Limb (tissue), 2 donors: ENCODE data around the gene RPL14.
"Not testable (repeated sequence)": the region's sequence is repeated elsewhere in the genome, so short reads cannot be mapped to it uniquely, and the experiment has no call there.

Source experiments
- DNase-seq, 2 donors: peaks; one replicate each; pipeline ENCODE4 v3.0.0-alpha.2; 2016; ENCODE audit errors: extremely low spot score in 2 of 2

The RPL14 gene

DNA sequence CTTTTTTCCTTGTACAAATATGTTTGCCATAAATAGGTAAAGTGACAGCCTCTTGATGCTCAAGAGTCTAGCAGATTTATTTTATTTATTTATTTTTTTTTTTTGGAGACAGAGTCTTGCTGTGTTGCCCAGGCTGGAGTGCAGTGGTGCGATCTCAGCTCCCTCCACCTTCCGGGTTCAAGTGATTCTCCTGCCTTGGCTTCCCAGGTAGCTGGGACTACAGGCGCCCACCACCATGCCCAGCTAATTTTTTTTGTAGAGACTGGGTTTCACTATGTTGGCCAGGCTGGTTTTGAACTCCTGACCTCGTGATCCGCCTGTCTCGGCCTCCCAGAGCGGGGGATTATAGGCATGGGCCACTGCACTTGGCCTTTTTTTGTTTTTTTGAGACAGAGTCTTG, 5.7 kb downstream of the RPL14 start:
- DNase-seq: not testable (repeated sequence)

DNA sequence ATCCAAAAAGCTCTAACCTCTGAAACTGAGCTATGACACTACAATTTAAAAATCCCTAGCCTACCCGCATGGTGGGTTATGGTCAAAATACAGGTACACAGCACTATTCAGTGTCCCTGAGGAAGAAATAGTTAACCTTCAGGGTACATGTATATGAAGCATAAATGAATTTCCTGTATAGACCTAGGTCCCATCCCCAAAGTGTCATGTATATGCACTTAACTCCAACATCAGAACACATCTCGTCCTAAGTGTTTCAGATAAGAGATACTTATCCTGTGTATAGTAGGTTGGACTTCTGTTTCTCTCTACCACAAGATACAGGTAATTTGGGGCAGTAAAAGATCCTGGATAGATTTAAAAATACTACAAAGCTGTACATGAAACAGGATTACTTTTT, 6.4 kb downstream of the RPL14 start:
- DNase-seq: no peak

- no peak for DNase-seq
Observed at GRCh38 chr3:40464339-40465110, 7.4 kb downstream of the RPL14 start.

DNA sequence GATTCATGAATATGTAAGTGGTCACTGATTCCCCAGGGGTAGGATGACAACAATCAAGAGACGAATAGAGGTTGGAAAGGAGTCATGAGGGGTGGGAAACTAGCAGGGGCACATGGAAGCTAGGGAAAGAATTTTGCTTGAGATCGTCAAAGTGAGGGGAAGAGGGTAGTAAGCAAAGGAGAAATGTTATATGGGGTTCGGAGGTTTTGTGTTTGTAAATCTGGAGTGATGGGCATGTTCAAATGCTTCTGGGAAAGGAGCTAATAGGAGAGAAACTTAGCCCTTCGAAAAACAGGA, 7.9 kb downstream of the RPL14 start:
- DNase-seq: no peak

DNA sequence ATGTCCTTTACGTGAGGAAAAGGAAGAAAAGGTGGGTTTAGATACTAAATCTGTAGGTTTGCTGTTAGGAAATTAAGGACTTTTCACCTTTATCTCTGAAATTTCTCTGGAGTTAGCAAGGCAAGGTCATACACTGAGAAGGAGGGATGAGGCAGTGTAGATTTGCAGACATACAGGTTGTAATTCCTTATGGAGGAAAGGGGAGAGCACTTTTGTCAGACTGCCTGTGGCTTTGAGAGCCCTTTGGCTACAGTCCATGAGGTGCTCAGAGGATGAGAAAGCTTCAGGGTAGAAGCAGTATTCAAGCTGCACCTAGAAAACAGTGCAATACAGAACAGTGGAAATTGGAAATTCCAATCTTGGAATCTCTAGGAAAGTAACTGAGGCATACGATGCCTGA, 8.3 kb downstream of the RPL14 start:
- DNase-seq: no peak

GRCh38 chr3:40468018-40468417, 10.9 kb downstream of the RPL14 start:
- no peak for DNase-seq

GRCh38 chr3:40470701-40471100, 13.6 kb downstream of the RPL14 start:
- DNase-seq: no peak

GRCh38 chr3:40476478-40477470, 19.6 kb downstream of the RPL14 start, which contains the start of gene ZNF619:
Gene ZNF619, plus strand, starts transcription at chr3:40477122. Its CDS starts 858 bp downstream, at chr3:40477980.
- DNase-seq: peak; percentile 73 to 84

DNA sequence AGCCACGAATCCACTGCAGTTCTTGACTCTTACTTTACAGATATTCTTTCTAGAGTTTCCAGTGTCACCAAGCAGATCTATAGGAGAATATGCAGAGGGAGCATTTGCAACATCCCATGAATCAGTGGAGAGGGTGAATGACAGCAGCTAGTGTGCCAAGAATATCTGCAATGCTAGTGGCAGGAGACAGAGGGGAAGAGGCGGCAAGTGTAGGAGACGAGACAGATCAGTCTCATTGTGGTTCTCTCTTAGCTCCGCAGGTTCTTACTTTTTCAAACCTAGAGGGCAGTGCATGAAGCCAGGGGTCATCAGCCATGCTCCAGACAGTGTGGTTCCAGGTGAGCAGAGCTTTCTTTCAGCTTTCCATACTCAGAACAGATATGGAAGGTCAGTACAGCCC, 20.5 kb downstream of the RPL14 start:
- DNase-seq: no peak

DNA sequence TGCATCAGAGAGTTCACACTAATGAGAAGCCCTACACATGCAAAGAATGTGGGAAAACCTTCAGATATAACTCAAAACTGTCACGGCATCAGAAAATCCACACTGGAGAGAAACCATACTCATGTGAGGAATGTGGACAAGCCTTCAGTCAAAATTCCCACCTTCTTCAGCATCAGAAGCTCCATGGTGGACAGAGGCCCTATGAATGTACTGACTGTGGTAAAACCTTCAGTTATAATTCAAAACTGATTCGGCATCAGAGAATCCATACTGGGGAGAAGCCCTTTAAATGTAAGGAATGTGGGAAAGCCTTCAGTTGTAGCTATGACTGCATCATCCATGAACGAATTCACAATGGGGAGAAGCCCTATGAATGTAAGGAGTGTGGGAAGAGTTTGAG, 30.0 kb downstream of the RPL14 start:
- no peak for DNase-seq

DNA sequence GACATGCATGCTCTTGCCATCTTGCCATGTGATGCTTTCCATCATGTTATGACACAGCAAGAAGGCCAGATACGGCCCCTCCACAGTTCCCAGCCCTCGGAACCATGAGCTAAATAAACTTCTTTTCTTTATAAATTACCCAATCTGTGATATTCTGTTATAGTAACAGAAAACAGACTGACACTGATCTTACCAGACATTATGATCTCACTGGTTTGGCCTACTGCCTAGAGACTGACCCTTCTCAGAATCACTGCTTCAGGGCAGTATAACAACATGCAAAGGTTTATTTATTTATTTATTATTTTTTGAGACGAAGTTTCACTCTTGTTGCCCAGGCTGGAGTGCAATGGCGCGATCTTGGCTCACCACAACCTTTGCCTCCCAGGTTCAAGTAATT, 33.8 kb downstream of the RPL14 start:
- no peak for DNase-seq

DNA sequence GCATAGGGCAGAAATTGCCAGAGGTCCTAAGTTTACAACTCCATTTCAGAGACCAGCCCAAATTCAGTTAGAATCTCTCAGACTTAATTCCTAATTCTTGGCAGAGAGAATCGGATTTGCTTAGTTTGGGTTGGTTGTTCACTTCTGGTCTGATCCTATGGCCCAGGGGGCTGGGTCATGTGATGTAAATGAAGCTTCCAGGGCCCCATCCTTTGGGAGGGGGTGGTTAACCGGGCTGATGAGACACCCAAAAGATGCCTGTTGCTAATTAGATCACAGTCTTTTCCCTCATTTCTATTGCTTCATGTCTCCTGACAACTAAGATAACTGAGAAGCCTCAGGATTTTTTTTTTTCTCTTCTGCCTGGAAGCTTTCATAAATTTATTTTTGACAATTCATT, 37.6 kb downstream of the RPL14 start:
- no peak for DNase-seq

DNA sequence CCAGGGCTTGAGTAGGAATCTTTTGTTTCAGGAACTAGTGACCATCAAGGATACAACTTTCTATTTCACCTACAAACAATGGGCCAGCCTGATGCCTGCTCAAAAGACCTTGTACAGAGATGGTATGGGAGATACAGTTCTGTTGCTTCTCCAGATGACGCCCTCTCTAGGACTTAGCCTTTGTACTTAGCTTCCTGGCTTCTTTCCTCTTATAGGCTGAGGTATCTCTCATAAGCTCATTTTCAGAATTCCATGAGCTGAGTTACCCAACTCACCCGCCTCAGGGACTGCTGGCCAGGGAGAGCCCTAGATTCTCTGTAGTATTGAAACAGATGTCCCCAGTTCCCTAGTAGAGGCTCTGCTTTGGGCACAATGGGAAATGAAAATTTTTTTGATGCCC, 40.1 kb downstream of the RPL14 start:
- DNase-seq: no peak

DNA sequence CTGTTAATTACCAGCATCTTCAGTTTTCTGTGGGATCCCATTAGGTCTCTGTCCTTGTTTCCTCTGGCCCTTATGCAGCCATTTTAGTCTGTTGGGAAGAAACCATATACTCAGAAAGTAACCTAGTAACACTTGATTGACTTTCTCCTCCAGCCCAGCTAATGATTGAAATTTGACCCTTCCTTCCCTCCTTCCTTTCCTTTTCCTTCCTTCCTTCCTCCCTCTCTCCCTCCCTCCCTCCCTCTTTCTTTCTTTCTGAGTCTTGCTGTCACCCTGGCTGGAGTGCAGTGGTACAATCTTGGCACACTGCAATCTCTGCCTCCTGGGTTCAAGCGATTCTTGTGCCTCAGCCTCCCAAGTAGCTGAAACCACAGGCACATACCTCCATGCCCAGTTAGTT, 42.8 kb downstream of the RPL14 start:
- DNase-seq: no peak

DNA sequence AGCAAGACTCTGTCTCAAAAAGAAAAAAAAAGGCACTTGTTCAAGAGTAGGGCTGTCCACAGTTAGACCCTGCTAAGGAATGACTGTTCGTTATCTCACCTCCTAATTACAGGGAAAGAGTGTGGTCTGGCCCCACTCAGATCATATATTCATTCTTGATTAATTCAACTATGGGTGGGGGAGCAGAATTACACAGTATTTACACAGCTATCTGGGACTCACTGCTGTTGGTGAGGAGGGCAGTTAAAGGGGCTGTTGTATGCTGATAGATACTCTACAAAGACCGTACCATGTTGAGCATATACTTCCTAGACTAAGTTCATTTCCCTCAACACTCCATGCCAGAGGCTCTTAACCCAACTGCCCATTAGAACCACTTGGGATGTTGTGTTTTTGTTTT, 44.9 kb downstream of the RPL14 start:
- no peak for DNase-seq

- DNase-seq: no peak
Observed at GRCh38 chr3:40504636-40505430, 47.7 kb downstream of the RPL14 start.

- peak; percentile 78 to 88 for DNase-seq
Observed at GRCh38 chr3:40505599-40506462, 48.7 kb downstream of the RPL14 start, which contains the start of gene ZNF620. Gene ZNF620, plus strand, starts transcription at chr3:40506039. Its CDS starts 314 bp downstream, at chr3:40506353.

DNA sequence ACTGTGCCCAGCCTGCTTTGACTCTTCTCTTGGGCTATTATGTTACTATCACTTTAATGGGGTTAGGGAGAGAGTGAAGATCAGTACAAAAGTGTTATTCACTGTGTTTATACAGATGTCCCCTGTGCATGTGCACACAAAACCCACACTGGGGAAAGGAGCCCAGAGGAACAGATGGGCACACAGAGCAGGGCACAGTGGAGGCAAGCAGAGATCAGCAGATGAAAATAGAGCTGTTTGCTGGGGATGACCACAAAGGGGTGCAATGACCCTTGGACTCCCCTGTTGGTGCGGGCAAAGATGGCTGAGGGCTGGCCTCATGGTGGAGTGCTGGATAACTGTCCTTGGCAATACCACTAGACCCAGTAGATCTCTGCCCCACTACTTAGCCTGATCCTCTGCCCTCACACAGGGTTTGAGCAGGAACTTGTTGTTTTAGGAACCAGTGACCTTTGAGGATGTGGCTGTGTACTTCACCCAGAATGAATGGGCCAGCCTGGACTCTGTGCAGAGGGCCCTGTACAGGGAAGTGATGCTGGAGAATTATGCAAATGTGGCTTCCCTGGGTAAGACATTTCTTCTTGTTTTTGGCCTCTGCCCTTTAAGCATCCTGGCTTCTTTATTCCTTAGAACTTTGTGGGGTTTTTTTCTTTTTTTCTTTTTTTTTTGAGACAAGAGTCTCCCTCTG, 54.0 kb downstream of the RPL14 start:
- no peak for DNase-seq

DNA sequence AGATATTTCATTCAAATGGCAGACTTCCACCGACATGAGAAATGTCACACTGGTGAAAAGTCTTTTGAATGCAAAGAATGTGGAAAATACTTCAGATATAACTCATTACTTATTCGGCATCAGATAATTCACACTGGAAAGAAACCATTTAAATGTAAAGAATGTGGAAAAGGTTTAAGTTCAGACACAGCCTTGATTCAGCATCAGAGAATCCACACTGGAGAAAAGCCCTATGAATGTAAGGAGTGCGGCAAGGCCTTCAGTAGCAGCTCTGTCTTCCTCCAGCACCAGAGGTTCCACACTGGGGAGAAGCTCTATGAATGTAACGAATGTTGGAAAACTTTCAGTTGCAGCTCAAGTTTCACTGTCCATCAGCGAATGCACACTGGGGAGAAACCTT, 59.1 kb downstream of the RPL14 start:
- DNase-seq: no peak

GRCh38 chr3:40518067-40518466, 60.9 kb downstream of the RPL14 start:
- DNase-seq: no peak
